ENCODE measurements around the gene RIMKLB.

DNA sequence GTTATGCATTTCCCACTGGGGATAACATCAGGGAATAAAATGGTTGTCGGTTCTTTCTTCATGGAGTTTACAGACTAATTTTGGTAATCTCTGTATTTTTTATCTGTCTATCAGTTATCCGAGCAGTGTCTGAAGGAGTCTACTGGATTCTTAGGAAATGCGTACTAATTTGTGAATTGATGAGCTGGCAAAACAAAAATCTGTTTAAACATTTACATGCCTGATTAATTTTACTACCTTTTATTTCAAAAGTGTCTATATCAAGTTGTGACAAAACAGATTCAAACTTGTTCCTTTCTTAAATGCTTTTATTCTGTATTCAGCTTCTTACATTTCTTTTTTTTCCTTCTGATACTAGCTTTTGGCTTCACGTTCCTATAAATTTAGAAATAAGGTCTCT lies 4.4 kb downstream of the RIMKLB start:
- no peak for TF ChIP-seq CSDC2 (CRISPR knock-in tag; IDR thresholded peaks at IDR 0.05)
- no peak for TF ChIP-seq TCF4 (CRISPR knock-in tag; IDR thresholded peaks at IDR 0.05; ENCODE audit: borderline replicate concordance)
- no peak for TF ChIP-seq ZNF8 (CRISPR knock-in tag; IDR thresholded peaks at IDR 0.05)
- no peak for TF ChIP-seq PATZ1 (CRISPR knock-in tag; IDR thresholded peaks at IDR 0.05; ENCODE audit: borderline replicate concordance)
- no peak for TF ChIP-seq ZNF565 (CRISPR knock-in tag; conservative IDR thresholded peaks at IDR 0.05; ENCODE audit: low read depth)
- no peak for TF ChIP-seq SNAI2 (CRISPR knock-in tag; IDR thresholded peaks at IDR 0.05)
- no peak for TF ChIP-seq TOX (CRISPR knock-in tag; IDR thresholded peaks at IDR 0.05; ENCODE audit: borderline replicate concordance)
- no peak for TF ChIP-seq CREB5 (CRISPR knock-in tag; IDR thresholded peaks at IDR 0.05; ENCODE audit: low read depth)
- no peak for TF ChIP-seq ARNTL (CRISPR knock-in tag; IDR thresholded peaks at IDR 0.05; ENCODE audit: borderline replicate concordance, low read depth)
- no peak for TF ChIP-seq ISL1 (CRISPR knock-in tag; IDR thresholded peaks at IDR 0.05)
- TF ChIP-seq BACH2 (CRISPR knock-in tag; IDR thresholded peaks at IDR 0.05; ENCODE audit: borderline replicate concordance), result no peak
